Adrenal gland (tissue), 5 donors: ENCODE results near the gene CCNY.

Experiments
- CTCF ChIP-seq, 6 experiments: fragments of 450-650 bp in 4 of 6; fragments of 200-600 bp in 2 of 6; sonication (generic) in 1 of 6; IDR thresholded peaks; 1 replicate in 5 of 6; 2 replicates in 1 of 6; pipeline versions ENCODE4 v1.5.1 to v1.8.0; 2016 to 2021; ENCODE audit warnings: antibody characterized with exemption in 6 of 6, mild to moderate bottlenecking in 2 of 6, moderate library complexity in 1 of 6
- POLR2A ChIP-seq, 2 donors: fragments of 450-650 bp; IDR thresholded peaks; one replicate each; pipeline ENCODE4 v1.6.1; 2017; ENCODE audit warnings: antibody characterized with exemption in 2 of 2, mild to moderate bottlenecking in 2 of 2, moderate library complexity in 1 of 2
- donor health status: DM: no; HTN: no; CAD: no.

- TF ChIP-seq POLR2A (IDR thresholded peaks at IDR 0.05), result no peak
- TF ChIP-seq CTCF (IDR thresholded peaks at IDR 0.05), result no peak
These were observed 263.9 kb downstream of the CCNY start for GRCh38 chr10:35600193-35600592.
